ACC112 (cell line): ENCODE measurements around the gene MSMO1.
A peak's percentile ranks its signal among the peaks of the same experiment; 100 is the strongest.

Experiments used
- H2AFZ ChIP-seq: fragments of 200-600 bp; sonication (generic); one replicate; pipeline ENCODE4 v1.6.0; 2017; ENCODE audit warnings: antibody characterized with exemption, low read length; ENCODE audit not compliant: unreplicated experiment
- H3K27ac ChIP-seq: fragments of 200-600 bp; sonication (generic); 2 replicates; pipeline ENCODE4 v1.5.1; 2014; ENCODE audit warnings: low read depth, mild to moderate bottlenecking, antibody characterized with exemption, low read length, moderate library complexity
- H3K27me3 ChIP-seq: fragments of 200-600 bp; sonication (generic); 2 replicates; pipeline ENCODE4 v1.6.1; 2014; ENCODE audit warnings: mild to moderate bottlenecking, antibody characterized with exemption, low read length, moderate library complexity, mixed read lengths; ENCODE audit not compliant: insufficient read depth
- H3K36me3 ChIP-seq: fragments of 200-600 bp; sonication (generic); 2 replicates; pipeline ENCODE4 v1.6.1; 2016; ENCODE audit warnings: mild to moderate bottlenecking, antibody characterized with exemption, low read length, moderate library complexity, mixed read lengths; ENCODE audit not compliant: insufficient read depth
- H3K4me1 ChIP-seq: fragments of 200-600 bp; sonication (generic); one replicate; pipeline ENCODE4 v1.6.1; 2016; ENCODE audit warnings: low read length, mixed read lengths; ENCODE audit not compliant: insufficient read depth, unreplicated experiment, control insufficient read depth
- H3K4me3 ChIP-seq: fragments of 200-600 bp; sonication (generic); 2 replicates; pipeline ENCODE4 v1.5.1; 2014; ENCODE audit warnings: mild to moderate bottlenecking, low read depth, low read length
- H3K79me2 ChIP-seq: fragments of 200-600 bp; sonication (generic); one replicate; pipeline ENCODE4 v1.6.0; 2016; ENCODE audit warnings: low read length; ENCODE audit not compliant: control insufficient read depth, unreplicated experiment, insufficient read depth

MSMO1 gene

DNA sequence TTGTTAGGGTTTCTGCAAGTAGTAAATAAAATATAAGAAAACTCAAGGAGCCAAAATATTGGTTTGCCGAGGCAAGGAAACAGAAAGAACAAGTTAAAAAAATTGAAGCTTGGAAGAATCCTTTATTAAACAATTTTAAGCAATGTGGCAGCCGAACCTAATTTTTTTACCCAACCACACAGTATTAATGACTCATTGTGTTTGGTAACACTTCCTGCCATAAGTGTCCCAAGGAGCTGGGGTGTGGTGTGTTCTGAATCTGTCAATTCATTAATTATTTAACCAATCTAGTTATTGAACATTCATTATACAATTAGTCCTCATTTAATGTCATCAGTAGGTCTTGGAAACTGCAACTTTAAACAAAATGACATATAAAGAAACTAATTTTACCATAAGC lies 32.0 kb downstream of the MSMO1 start:
- H3K4me1 ChIP-seq, result peaks cover 21% of the 10 kb centered on the region
- no peaks in the 10 kb centered on the region for H3K79me2 ChIP-seq
- peak overlapping the region; percentile 55 for H3K27ac ChIP-seq
- H2AFZ ChIP-seq, result no peak overlapping the region
- no peaks in the 10 kb centered on the region for H3K27me3 ChIP-seq
- no peaks in the 10 kb centered on the region for H3K36me3 ChIP-seq
- H3K4me3 ChIP-seq, result no peak overlapping the region

DNA sequence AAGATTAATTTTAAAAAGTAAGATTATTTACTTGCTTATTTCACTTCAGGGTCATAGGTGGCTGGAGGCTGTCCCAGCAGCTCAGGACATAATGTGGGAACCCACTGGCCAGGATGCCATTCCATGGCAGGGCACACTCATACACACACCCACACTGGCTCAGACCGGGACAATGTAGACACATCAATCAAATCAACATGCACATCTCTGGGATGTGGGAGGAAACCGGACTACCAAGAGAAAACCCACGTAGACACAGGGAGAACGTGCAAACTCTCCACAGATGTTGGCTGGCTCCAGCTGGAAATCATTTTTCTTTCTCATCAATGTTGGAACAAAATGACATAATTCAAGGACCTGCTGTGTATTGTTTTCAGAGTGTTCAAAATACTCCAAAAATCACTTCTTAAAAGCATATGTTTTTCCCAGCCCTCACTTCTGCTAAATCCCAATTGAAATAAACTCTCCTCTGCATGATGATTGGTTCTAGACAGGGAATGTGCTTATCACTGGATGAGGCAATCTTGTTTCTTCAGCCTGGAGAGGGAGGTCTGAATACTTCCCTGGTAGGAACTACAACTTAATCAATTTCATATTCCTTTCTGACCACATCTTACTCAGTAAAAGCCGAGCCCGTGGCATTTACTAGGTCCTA lies 32.7 kb downstream of the MSMO1 start:
- H3K79me2 ChIP-seq, result no peaks in the 10 kb centered on the region
- H3K27me3 ChIP-seq, result no peaks in the 10 kb centered on the region
- 0 out of 2 replicates have a peak overlapping the region, but pooled peaks have one; percentile 10 for H3K4me3 ChIP-seq
- peaks cover 26% of the 10 kb centered on the region for H3K4me1 ChIP-seq
- no peaks in the 10 kb centered on the region for H3K36me3 ChIP-seq
- H3K27ac ChIP-seq, result peak overlapping the region; percentile 55
- H2AFZ ChIP-seq, result peak overlapping the region; percentile 1

DNA sequence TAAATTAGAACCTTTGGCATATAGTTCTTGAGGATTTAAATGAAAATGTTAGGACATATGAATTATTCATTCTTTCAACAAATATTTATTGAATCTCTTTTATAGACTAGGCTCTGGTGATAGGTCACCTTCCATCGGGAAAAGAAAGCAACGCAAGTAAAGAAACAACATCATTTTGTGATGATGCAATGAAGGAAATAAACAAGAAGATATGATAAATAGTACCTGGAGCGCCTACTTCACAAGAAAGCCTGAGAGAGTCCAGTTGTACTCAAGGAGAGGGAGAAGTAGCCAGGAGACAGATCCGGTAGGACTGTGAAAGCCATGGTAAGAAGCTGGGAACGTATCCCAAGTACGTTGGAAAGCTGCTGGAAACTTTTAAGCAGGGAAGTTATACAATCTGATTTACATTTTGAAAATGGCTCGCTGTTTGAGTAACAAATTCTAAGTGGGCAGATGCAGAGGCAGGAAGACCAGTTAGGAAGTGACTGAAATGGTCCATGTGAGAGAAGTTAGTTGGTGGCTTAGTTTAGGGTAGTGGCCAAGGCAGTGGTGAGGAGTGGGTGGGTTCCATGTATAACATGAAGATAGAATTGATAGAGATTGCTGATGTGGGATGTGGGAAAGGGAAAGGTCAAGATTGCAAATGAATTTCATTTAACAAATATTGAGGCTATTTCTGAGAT lies 33.7 kb downstream of the MSMO1 start:
- peak overlapping the region; percentile 17; the same call in 1 of the 2 replicates for H3K27ac ChIP-seq
- no peak overlapping the region for H2AFZ ChIP-seq
- H3K4me1 ChIP-seq, result peaks cover 26% of the 10 kb centered on the region

DNA sequence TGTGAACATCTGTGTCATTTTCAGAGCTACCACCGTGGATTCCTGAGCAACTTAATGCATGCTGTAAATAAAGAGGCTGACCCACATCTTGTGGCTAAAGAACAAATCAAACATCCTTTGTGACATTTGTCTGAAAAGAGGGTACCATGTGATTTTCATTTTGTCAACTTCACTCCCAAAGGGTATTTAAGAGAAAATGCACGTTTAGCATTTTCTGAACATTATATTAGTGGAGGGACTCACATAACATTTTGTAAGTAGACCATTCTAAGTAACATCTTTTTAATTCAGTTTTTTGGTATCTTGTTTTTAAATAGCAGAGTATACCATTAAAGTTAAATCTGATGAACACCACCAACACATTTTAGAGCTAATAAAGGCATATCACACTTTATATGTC lies 34.3 kb downstream of the MSMO1 start:
- Histone ChIP-seq H3K27me3 (no peaks in the 10 kb centered on the region), H2AFZ (no peak overlapping the region), H3K4me1 (peaks cover 26% of the 10 kb centered on the region), H3K4me3 (no peak overlapping the region), H3K36me3 (no peaks in the 10 kb centered on the region), H3K27ac (no peak overlapping the region), H3K79me2 (no peaks in the 10 kb centered on the region)

More for the DNA sequence above, 33.7 kb downstream of the MSMO1 start:
- Histone ChIP-seq H3K4me3 (no peak overlapping the region), H3K36me3 (no peaks in the 10 kb centered on the region), H3K27me3 (no peaks in the 10 kb centered on the region), H3K79me2 (no peaks in the 10 kb centered on the region)

DNA sequence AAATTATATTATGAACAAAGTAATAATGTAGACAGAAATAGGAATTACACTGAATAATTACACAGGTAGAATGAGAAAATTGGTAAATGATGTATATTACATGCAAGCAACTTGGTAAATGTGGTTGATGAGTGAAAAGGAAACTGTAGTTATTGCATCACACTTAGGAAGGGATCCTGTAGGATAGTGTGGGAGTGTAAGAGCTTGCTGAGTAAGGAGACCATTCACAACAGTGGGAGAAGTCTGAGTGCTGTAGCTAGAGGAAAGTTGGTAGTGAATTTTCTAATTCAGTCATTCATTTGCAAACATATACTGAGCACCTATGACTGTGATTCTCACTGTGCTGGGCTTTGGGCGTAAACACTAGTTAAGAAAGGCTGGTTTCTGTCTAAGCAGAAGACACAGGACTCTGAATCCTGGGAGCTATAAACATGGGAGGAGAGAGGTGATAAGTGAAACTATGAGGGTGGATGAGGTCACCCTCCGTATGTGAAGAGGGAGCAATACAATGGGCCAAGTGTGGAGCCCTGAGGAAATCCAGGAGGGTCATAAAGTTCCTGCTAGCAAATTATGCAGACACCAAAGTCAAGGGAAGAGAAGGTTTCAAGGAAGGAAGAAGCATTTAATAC lies 37.1 kb downstream of the MSMO1 start:
- Histone ChIP-seq H3K27ac (0 out of 2 replicates have a peak overlapping the region, but pooled peaks have one; percentile 4), H3K4me1 (peaks cover 23% of the 10 kb centered on the region), H3K36me3 (no peaks in the 10 kb centered on the region), H3K27me3 (no peaks in the 10 kb centered on the region), H2AFZ (no peak overlapping the region), H3K4me3 (no peak overlapping the region), H3K79me2 (no peaks in the 10 kb centered on the region)

DNA sequence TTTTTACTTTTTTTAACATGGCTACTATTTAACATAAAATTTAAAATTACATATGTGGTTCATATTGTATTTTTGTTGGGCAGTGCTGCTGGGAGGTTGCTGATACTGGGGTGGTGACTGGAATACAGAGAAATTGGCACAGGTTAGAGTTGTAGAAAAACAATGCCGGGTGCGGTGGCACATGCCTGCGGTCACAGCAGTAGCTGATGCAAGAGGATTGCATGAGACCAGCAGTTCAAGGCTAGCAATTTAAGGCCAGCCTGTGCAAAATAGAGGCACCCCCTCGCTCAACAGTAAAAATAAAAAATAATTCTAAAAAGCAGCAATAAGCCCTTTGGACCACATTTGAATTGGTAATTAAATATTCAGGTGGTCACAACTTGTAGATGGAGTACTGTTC lies 39.6 kb downstream of the MSMO1 start:
- Histone ChIP-seq H3K4me3 (no peak overlapping the region), H3K36me3 (no peaks in the 10 kb centered on the region), H3K27me3 (no peaks in the 10 kb centered on the region), H3K79me2 (no peaks in the 10 kb centered on the region), H3K27ac (no peak overlapping the region), H3K4me1 (peaks cover 18% of the 10 kb centered on the region), H2AFZ (no peak overlapping the region)

DNA sequence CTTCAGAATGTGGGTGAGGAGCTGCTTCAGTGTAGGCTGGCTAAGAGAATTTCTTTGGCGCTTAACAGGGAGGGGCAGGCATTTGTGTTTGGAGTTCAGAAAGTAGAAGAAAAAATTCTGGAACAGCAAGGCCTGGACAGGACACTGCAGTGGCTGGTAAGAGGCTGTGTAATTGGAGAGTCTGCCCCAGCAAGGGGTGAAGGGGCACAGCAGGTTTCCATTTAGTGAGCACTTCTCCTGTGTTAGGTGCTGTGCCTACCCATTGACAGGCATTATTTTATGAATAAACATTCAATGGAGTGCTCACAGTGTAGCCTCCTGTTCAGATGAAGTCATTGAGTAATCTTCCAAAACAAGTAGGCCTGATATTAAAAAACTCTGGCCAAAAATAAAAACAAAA lies 40.6 kb downstream of the MSMO1 start:
- no peak overlapping the region for H2AFZ ChIP-seq
- H3K27ac ChIP-seq, result no peak overlapping the region
- peaks cover 18% of the 10 kb centered on the region for H3K4me1 ChIP-seq
- H3K79me2 ChIP-seq, result no peaks in the 10 kb centered on the region
- no peaks in the 10 kb centered on the region for H3K27me3 ChIP-seq
- H3K4me3 ChIP-seq, result no peak overlapping the region
- no peaks in the 10 kb centered on the region for H3K36me3 ChIP-seq

DNA sequence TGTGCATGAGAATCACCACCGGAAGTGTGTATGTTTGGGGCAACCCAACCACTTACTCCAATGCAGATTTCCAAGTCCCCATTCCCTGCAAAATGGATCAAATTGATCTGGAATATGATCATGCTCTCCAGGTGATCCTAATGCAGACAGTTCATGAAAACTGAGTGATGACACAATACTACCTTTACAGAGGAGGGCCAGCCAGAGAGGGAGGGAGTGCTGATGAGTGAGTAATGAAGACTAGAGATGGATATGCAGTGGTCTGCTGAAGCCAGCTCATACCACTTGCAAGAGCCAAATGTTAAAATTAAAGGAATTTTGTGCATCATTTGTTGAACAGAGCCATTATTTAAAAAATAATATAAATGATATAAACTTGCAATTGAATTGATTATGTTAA lies 41.1 kb downstream of the MSMO1 start:
- Histone ChIP-seq H2AFZ (no peak overlapping the region), H3K27ac (no peak overlapping the region), H3K36me3 (no peaks in the 10 kb centered on the region), H3K4me3 (no peak overlapping the region), H3K79me2 (no peaks in the 10 kb centered on the region), H3K27me3 (no peaks in the 10 kb centered on the region), H3K4me1 (peaks cover 18% of the 10 kb centered on the region)

DNA sequence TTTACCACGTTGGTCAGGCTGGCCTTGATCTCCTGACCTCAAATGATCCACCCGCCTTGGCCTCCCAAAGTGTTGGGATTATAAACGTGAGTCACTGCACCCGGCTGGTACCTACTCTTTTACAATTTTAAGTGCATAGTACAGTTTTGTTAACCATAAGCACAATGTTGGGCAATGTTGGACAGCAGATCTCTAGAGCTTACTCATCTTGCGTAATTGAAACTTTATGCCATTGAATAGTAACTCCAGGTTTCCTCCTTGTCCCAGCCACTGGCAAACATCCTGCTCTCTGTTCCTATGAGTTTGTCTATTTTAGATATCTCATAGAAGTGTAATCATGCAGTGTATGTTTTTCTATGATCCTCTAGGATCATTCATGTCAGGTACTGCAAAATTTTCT lies 42.1 kb downstream of the MSMO1 start:
- H3K36me3 ChIP-seq, result no peaks in the 10 kb centered on the region
- H3K4me1 ChIP-seq, result peaks cover 14% of the 10 kb centered on the region
- H3K4me3 ChIP-seq, result no peak overlapping the region
- no peak overlapping the region for H3K27ac ChIP-seq
- H2AFZ ChIP-seq, result no peak overlapping the region
- no peaks in the 10 kb centered on the region for H3K79me2 ChIP-seq
- no peaks in the 10 kb centered on the region for H3K27me3 ChIP-seq

DNA sequence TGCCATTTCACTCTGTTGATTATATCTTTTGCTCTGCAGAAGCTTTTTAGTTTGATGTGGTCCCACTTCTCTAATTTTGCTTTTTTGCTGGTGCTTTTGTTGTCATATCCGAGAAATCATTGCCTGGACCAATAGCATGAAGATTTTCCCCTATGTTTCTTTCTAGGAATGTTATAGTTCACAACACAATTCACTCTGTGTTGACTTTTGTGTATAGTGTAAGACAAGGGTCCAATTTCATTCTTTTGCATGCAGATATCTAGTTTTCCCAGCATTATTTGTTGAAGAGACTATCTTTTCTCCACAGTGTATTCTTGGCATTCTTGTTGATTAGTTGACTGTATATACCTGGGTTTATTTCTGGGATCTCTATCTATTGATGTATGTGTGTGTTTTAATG lies 43.1 kb downstream of the MSMO1 start:
- H3K27me3 ChIP-seq, result no peaks in the 10 kb centered on the region
- H3K4me1 ChIP-seq, result peaks cover 9% of the 10 kb centered on the region
- H3K4me3 ChIP-seq, result no peak overlapping the region
- H3K36me3 ChIP-seq, result no peaks in the 10 kb centered on the region
- H3K27ac ChIP-seq, result no peak overlapping the region
- H2AFZ ChIP-seq, result no peak overlapping the region
- no peaks in the 10 kb centered on the region for H3K79me2 ChIP-seq

DNA sequence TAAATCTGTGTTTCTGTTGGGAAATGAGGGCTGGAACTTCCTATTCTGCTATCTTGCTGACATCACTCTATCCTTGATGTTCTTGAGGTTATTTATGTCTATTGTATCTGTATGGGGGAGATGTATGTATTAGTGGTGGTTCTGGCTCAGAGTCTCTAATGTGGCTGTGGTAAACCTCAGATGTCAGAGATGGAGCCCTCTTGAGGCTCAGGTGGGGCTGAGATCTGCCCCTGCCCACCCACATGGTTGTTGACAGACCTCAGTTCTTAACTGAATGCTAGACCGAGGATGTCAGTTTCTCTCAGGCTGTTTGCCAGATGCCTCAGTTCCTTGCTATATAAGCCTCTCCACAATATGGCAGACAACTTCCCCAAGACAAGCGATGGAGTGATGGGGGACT lies 48.0 kb downstream of the MSMO1 start:
- Histone ChIP-seq H2AFZ (no peak overlapping the region), H3K4me1 (peaks cover 5% of the 10 kb centered on the region), H3K4me3 (no peak overlapping the region), H3K27ac (no peak overlapping the region), H3K27me3 (no peaks in the 10 kb centered on the region), H3K36me3 (no peaks in the 10 kb centered on the region), H3K79me2 (no peaks in the 10 kb centered on the region)
